HG03097 (cell line): ENCODE measurements around the gene DNAJC11.
"Not testable (repeated sequence)": the region's sequence is repeated elsewhere in the genome, so short reads cannot be mapped to it uniquely, and the experiment has no call there.

Experiments
- ATAC-seq: cut with Tn5 transposase; IDR thresholded peaks from one replicate; pipeline ENCODE4 v1.9.1; 2021; ENCODE audit not compliant: unreplicated experiment, low FRiP score

The DNAJC11 gene

GRCh38 chr1:6601923-6602668 lies 99.5 kb downstream of the DNAJC11 start:
- peak; percentile 3 for ATAC-seq

DNA sequence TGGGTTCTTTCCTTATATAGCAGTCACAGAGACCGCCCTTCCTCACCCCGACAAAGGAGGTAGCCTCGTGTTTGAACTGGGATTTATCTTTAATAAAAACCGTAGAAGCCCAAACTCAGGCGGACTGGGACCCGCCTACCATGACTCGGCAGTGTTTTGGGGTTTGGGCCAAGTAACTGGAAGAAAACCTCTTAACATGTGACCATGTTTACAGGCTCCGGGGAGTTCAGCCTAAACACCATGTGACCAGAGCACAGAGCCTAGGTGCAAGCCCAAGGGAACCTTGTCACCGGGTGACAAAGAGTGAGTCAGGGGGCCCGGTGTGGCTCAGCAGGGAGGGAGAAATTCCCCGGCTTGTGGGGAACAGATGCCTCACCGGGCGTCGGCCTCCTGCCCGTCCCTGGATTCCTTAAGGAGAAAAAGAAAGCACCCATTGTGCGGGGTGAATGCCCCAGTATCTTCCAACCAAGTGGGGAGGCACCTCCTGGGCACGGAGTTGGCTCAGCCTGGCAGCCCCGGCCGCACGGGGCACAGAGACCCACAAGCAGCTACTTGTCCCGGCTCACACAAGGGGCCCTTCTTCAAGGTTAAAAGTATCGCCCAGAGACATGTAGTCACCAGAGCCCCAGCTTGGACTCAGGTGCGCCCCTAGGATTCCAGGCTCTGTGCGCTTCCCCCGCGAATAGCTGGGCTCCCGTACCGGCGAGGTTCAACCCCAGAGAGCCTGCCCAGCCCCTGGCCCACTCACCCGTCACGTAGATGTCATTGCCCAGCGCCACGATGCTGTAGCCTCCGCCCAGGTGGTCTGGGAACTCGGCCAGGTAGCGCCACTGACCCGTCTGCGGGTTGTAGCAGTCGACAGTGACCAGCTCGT lies 100.3 kb downstream of the DNAJC11 start:
- ATAC-seq, result no peak

- no peak for ATAC-seq
These were observed 101.1 kb downstream of the DNAJC11 start for GRCh38 chr1:6600410-6601048.

DNA sequence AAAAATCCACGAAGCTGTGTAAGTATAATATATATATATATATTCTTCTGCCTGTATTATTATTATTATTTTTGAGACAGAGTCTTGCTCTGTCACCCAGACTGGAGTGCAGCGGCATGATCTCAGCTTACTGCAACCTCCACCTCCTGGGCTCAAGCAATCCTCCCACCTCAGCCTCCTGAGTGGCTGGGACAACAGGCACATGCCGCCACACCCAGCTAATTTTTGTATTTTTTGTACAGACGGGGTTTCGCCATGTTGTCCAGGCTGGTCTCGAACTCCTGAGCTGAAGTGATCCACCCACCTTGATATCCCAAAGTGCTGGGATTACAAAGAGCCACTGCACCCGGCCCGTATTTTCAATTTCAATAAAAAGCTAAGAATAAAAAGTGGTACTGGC lies 101.6 kb downstream of the DNAJC11 start:
- not testable (repeated sequence) for ATAC-seq

- ATAC-seq, result no peak
These were observed 102.3 kb downstream of the DNAJC11 start for GRCh38 chr1:6599141-6599975.

DNA sequence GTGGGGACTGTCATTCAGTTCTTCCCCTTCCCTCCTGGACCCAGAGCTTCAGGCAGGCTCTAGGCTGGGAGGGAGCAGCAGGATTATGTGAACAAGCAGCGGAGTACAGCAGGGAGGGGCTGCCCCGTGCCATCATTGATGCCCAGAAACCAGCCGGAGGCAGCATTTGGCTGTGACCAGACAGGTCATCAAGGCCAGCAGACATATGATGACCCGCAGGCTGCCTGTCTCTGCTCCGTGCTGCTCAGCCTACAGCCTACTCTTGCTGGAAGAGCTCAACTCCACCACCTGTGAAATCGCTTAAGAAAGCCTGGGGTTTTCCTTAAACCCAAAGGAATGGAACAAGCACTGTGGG lies 103.9 kb downstream of the DNAJC11 start:
- ATAC-seq, result no peak

DNA sequence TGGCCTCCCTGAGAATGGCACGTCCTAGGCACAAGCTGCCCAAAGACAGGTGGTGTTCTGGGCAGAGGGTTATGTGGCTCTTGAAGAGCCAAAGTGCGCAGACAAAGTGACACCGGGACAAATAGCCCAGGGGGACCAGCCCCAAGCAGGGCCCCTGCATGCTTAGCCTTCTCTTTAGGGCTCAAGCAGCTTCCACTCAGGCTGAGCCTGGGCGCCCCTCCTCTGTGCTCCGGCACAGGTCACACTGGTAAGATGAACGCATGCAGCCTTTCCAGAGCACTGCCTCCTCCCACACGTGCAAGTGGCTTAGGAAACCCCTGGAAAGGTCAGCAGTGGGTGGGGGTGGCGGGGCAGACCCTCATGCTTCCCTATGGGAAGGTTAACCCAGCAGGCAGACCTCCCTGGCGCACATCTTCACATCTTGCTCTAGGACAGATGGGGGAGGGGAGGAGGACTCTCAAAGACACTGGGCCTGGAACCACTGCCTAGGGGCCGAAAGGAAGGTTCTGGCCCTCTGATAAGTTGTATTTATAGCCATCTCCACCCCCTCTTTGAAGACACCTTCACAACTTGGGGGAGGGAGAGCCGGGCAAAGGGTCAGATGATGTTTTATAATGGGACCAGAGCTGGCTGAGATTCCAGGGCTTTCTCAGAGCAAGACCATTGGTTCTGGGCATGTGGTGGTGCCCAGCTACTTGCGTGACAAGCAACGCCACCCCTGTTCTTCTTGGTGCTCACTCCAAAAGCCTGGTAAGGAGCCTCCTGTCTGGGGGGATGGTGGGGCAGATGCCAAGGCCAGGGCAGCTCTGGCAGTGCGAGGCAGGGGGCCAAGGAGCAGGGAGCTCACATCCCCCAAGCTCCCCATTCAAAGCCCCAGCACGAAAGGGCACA lies 104.5 kb downstream of the DNAJC11 start:
- ATAC-seq, result no peak

- no peak for ATAC-seq
These were observed 105.3 kb downstream of the DNAJC11 start for GRCh38 chr1:6596351-6596750.

DNA sequence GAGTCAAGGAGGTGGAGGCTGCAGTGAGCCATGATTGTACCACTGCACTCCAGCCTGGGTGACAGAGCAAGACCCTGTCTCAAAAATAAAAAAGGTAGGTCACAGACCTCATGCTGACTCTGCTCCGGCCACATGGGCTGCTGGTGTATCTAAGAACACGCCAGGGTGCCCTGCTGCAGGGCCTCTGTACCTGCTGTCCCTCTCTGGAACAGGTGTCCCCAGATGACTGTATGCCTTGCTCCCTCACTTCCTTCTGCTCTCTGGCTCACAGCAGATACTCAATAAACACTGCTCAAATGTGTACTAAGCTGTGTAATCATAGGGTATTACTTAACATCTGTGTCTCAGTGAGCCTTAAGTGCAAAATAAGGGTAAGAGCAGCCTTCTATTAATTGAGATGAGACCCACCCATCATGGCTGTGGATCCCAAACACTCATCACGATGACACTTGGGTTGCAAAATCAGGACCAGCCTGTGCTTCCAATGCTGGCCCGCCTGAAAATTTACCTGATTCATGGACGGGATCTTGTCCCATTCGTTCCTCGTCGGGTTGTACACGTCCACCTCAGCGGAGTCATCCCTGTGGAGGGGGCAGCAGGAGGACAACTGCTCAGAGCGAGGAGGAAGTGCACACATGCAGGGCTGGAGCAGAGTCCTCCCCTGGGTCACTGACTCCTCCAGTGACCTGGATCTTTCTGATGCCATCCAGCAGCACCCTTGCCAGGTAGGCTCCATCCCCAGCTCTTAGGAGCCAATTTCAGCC lies 106.5 kb downstream of the DNAJC11 start:
- ATAC-seq, result no peak

DNA sequence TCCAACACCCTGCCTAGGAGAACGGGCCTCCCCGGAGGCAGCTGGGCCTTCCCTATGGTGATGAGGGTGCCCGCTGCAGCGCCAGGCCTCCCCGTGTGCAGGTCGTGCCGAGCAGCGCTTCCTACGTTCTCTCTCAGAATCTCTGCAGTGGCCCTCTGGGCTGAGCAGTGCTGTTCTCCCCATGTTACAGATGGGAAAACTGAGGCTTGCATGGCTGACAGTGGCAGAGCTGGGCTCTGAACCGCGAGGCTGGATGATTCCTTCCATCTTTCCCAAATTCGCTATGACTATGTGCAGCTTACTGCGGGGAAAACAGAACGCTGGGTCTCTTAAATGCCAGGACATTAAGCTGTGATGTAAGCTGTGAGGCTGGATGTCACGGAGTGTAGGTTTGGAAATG lies 107.8 kb downstream of the DNAJC11 start:
- no peak for ATAC-seq

DNA sequence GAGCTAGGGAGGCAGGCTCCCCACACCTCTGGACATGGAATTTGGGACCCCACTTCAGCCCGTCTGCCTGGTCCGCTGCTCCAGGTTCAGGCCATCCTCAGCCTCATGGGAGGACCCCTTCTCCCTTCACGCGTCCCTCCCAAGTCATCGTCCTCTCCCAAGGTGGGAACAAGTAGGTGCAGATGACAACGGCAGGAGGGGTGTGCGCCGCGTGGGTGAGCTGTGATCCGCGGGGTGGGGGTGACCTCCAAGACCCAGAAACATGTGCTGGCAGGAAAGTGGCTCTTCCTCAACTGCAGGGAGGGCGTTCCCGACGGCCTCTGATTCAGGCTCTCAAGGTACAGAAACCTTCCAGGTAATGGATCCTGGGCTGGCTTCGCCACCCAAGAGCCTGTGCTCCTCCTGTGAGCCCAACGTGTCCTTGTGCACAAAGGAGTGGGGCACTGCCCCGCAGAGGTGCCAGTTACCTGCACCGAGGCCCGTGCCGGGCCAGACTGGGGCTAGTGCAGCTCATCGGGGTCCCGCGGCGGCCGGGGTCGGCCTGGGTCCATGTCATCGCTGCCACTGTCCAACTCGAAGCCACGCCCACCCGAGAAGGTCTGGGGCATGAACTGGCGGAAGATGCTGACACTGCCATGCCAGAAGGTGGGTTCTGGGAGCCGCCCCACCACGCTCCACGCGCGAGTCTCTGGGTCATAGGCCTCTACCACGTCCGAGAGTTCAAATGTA lies 108.6 kb downstream of the DNAJC11 start:
- no peak for ATAC-seq

GRCh38 chr1:6592441-6592840 lies 109.2 kb downstream of the DNAJC11 start:
- no peak for ATAC-seq

DNA sequence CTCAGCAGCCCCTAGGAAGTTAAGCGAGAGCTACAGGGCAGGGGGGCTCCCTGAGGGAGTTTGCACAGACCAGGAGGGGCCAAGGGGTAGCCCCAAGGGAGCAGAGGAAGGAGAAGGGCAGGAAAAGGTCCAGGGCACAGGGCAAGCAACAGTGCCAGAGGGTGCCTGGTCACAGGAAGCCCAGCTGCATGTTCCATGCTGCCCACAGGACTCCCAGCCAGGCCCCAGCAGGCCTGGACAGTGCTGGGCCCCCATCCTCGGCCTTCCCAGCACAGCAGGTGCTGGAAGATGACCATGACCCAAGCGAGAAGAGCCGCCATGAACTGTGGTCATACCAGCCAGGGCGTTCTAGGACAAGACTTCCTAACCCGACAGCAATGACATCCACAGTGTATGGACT lies 110.0 kb downstream of the DNAJC11 start:
- ATAC-seq, result no peak

DNA sequence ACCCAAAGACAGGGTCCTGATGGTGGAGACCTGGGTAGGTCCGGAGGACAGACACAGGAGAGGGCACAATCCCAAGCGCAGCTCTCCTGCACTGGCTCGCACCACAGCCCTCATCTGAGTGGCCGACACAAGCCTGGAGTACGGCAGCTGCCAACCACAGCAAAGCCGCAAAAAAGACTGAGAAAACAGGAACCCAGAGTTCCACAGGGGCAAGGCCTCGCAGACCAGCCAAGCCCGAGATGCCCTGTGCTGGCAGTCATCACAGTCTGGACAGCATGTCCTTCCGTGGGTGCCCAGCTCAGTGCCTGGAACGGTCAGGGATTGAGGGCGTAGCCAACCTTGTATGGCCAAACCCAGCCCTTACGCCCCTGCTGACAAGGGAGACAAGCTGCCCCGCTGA lies 110.4 kb downstream of the DNAJC11 start:
- no peak for ATAC-seq

- ATAC-seq, result no peak
These were observed 111.6 kb downstream of the DNAJC11 start for GRCh38 chr1:6590046-6590445.

DNA sequence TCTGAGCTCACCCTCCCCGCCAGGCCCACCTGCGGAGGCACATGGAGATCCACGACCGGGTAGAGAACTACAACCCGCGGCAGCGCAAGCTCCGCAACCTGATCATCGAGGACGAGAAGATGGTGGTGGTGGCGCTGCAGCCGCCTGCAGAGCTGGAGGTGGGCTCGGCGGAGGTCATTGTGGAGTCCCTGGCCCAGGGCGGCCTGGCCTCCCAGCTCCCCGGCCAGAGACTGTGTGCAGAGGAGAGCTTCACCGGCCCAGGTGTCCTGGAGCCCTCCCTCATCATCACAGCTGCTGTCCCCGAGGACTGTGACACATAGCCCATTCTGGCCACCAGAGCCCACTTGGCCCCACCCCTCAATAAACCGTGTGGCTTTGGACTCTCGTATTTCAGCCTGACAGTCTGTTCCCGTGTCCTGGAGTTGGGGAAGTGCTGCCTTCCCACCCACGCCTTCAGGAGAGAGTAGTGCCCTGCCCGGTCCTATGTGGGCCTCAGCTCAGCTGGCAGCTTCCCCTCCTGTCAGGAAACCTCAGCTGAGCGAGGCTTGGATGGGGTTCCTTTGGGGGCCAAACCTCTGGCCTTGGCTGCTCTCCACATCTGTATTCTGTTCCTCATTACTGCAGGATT lies 112.6 kb downstream of the DNAJC11 start:
- ATAC-seq, result no peak

DNA sequence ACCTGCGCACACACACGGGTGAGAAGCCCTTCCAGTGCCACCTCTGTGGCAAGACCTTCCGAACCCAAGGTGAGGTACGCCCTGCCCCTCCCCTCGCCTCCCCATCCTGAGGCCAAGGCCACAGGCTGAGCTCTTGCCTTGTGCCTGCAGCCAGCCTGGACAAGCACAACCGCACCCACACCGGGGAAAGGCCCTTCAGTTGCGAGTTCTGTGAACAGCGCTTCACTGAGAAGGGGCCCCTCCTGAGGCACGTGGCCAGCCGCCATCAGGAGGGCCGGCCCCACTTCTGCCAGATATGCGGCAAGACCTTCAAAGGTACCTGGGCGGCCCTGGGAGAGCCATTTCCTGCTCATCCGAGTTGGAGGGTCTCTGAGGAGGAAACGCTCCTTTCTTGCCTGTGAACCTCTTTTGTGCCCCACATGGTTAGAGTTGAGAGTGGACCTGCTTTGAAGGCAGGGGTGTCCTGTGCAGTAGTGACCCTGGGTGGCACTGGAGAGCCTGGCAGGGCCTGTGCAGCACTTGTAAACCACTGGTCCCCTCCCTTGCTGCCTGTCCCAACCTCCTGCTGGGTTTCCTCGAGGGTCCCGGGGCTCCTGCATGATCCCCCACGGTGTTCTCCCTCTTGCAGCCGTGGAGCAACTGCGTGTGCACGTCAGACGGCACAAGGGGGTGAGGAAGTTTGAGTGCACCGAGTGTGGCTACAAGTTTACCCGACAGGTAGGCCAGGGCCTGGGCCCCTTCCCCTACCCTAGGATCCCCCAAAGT lies 113.3 kb downstream of the DNAJC11 start:
- ATAC-seq, result no peak
